Umbilical cord (tissue), 2 donors: ENCODE data around the gene LAMA1. TPM values are rescaled to one million over a fixed set of nuclear protein-coding genes. Genes with fewer than 3 reads are reported as not detected.

Experiments used
- DNase-seq: peaks from one replicate; pipeline ENCODE4 v3.0.0-alpha.2; 2015; ENCODE audit warnings: low spot score
- total RNA-seq: library from RNA; depleted of rRNA; stranded (reverse); fragments of >200 nt; gene quantifications from one replicate; pipeline ENCODE4 v1.2.3, GENCODE V29; 2014; ENCODE audit warnings: low replicate concordance; ENCODE audit not compliant: insufficient read depth

LAMA1 gene
- total RNA-seq, 1 donor from 2014 or later, result 8.4 TPM

- no peak for DNase-seq
Observed at GRCh38 chr18:7056026-7056425, 61.6 kb downstream of the LAMA1 start.

GRCh38 chr18:7049951-7050350 lies 67.6 kb downstream of the LAMA1 start:
- DNase-seq, result no peak

GRCh38 chr18:7048081-7048480 lies 69.5 kb downstream of the LAMA1 start:
- no peak for DNase-seq

- no peak for DNase-seq
Observed at GRCh38 chr18:7047336-7047735, 70.3 kb downstream of the LAMA1 start.

- peak; percentile 91 for DNase-seq
Observed at GRCh38 chr18:7038330-7038851, 79.2 kb downstream of the LAMA1 start.

- no peak for DNase-seq
Observed at GRCh38 chr18:7037470-7037869, 80.1 kb downstream of the LAMA1 start.

GRCh38 chr18:7035807-7036206 lies 81.8 kb downstream of the LAMA1 start:
- DNase-seq, result no peak

- peak; percentile 18 for DNase-seq
Observed at GRCh38 chr18:7034924-7035323, 82.7 kb downstream of the LAMA1 start.

- DNase-seq, result no peak
Observed at GRCh38 chr18:7032537-7032936, 85.1 kb downstream of the LAMA1 start.

- no peak for DNase-seq
Observed at GRCh38 chr18:7028625-7029024, 89.0 kb downstream of the LAMA1 start.

GRCh38 chr18:7025194-7025593 lies 92.4 kb downstream of the LAMA1 start:
- no peak for DNase-seq

GRCh38 chr18:7023581-7023980 lies 94.0 kb downstream of the LAMA1 start:
- DNase-seq, result no peak

- no peak for DNase-seq
Observed at GRCh38 chr18:7023063-7023580, 94.5 kb downstream of the LAMA1 start.

- peak; percentile 12 for DNase-seq
Observed at GRCh38 chr18:7021994-7022840, 95.4 kb downstream of the LAMA1 start.

GRCh38 chr18:7020995-7021777 lies 96.4 kb downstream of the LAMA1 start:
- DNase-seq, result no peak

GRCh38 chr18:7017013-7017412 lies 100.6 kb downstream of the LAMA1 start:
- no peak for DNase-seq

- no peak for DNase-seq
Observed at GRCh38 chr18:7011142-7011541, 106.5 kb downstream of the LAMA1 start.

GRCh38 chr18:7004009-7004408 lies 113.6 kb downstream of the LAMA1 start:
- DNase-seq, result no peak

GRCh38 chr18:7002107-7002506 lies 115.5 kb downstream of the LAMA1 start:
- DNase-seq, result no peak

GRCh38 chr18:7000484-7001096 lies 117.0 kb downstream of the LAMA1 start:
- peak; percentile 61 for DNase-seq

GRCh38 chr18:6997808-6998207 lies 119.8 kb downstream of the LAMA1 start:
- DNase-seq, result no peak
